ENCODE data around the gene JUP. TPM values are rescaled to one million over a fixed set of nuclear protein-coding genes. Genes with fewer than 3 reads are reported as not detected.

JUP gene
- total and polyA plus RNA-seq, 9 donors, result 7.0 to 153 (median 52.6) TPM

DNA sequence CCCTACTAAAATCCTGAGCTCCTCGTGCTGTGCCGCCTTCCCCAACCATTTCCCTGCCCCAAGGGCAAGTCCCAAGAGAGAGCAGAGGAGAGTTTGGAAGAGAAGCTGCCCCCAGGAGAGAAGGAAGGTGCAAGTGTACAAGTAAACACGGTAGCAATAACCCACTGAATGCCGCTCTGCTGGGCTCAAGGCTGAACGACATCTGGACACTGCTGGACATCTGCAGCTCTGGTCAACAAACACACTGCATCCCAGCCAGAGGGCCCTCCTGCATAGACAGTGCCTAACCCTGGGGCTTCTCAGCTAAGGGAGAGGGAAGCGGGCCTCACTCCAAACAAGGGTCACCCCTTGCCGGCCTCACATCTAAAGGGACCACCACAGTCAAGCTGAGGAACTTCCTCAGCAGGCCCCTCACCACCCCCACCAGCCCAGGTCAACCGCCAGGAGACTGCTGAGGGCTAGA, 12.7 kb downstream of the JUP start:
- 27 to 37% (median 34%) methylated on average over 8 of the region's 8 CpGs for WGBS, 3 donors
- H3K4me3 ChIP-seq, result no peak overlapping the region

GRCh38 chr17:41773190-41773588, 13.3 kb downstream of the JUP start:
- intact Hi-C loops (cut with DNase I), result no loop called here
- WGBS, 3 donors, result 5 to 19% (median 10%) methylated on average over 12 of the region's 12 CpGs
- H3K4me1 ChIP-seq (ENCODE audit: insufficient read depth), result peaks cover 12% of the 10 kb centered on the region
- no peak overlapping the region for H3K4me3 ChIP-seq
- H3K9me3 ChIP-seq, result no peaks in the 10 kb centered on the region
- DNase-seq, result peak; percentile 70 to 77 (median 71)
- H3K27me3 ChIP-seq, result no peaks in the 10 kb centered on the region
- H3K27ac ChIP-seq, result no peak overlapping the region
- TF ChIP-seq POLR2A (IDR thresholded peaks at IDR 0.05), result no peak
- no peak for TF ChIP-seq CTCF (IDR thresholded peaks at IDR 0.05)
- no peak for TF ChIP-seq EP300 (IDR thresholded peaks at IDR 0.05)
- H3K36me3 ChIP-seq, result no peaks in the 10 kb centered on the region

More for the DNA sequence above, 12.7 kb downstream of the JUP start:
- Histone ChIP-seq H3K27ac (no peak overlapping the region), H3K27me3 (no peaks in the 10 kb centered on the region), H3K36me3 (no peaks in the 10 kb centered on the region), H3K9me3 (no peaks in the 10 kb centered on the region), H3K4me1 (ENCODE audit: insufficient read depth) (peaks cover 15% of the 10 kb centered on the region)
- peak in 1 of 5 donors; percentile 31 for DNase-seq
- no peak for TF ChIP-seq POLR2A (IDR thresholded peaks at IDR 0.05)
- TF ChIP-seq EP300 (IDR thresholded peaks at IDR 0.05), result no peak
- no peak for TF ChIP-seq CTCF (IDR thresholded peaks at IDR 0.05)
- intact Hi-C loops (cut with DNase I), result no loop called here

DNA sequence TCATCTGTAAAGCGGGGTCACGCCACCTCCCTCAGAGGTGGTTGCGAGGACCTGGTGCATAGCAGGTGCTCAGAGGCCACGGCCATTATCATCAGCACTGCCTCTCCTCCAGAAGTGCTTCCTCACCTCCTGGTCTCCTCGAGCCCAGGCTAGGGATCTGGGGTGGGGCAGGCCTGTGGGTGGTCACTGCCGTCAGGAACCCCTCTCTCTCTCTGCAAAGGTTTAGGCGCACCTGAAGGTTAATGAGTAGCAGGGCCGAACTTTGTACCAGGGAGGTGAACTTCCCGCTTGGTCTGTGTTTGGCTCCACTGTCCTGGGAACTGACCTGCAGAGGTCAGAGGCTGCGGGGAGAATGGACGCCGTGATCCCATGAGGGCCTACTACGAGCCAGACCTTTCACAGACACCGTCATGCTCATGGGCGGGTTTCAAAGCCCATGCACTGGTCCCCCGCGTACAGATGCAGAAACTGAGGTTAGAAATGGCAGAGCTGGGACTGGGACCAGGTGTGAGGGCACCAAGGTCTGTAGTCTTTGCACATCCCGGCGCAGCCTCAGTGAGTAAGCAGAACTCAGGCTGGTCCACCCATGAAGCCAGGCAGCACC, 13.8 kb downstream of the JUP start:
- TF ChIP-seq CTCF (IDR thresholded peaks at IDR 0.05), result no peak
- no peak for TF ChIP-seq POLR2A (IDR thresholded peaks at IDR 0.05)
- no peak for TF ChIP-seq EP300 (IDR thresholded peaks at IDR 0.05)
- H3K27ac ChIP-seq, result no peak overlapping the region
- no peaks in the 10 kb centered on the region for H3K36me3 ChIP-seq
- no peaks in the 10 kb centered on the region for H3K9me3 ChIP-seq
- intact Hi-C loops (cut with DNase I), result no loop called here
- peak in 1 of 5 donors; percentile 25 for DNase-seq
- no peaks in the 10 kb centered on the region for H3K27me3 ChIP-seq
- no peak overlapping the region for H3K4me3 ChIP-seq
- peaks cover 10% of the 10 kb centered on the region for H3K4me1 ChIP-seq (ENCODE audit: insufficient read depth)
- 80 to 92% (median 87%) methylated on average over 19 of the region's 19 CpGs for WGBS, 3 donors

DNA sequence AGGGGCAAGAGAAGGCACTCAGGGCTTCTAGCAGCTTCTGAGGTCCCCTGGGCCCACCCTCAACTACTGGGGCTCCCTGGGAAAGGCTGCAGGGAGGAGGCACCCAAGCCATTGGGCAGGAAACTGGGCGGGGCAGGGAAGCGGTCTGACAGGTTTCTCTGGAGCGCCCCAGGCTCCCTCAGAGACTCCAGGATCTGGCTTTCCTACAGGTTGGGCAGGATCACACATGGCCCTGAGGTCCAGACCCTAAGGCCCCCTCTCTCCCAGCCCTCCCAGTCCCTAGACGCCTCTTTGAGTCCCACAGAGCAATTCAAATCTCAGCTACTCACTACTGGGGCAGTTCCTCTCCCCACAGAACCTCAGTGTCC, 14.3 kb downstream of the JUP start:
- Histone ChIP-seq H3K4me1 (ENCODE audit: insufficient read depth) (peaks cover 7% of the 10 kb centered on the region), H3K4me3 (no peak overlapping the region), H3K27ac (no peak overlapping the region), H3K36me3 (no peaks in the 10 kb centered on the region), H3K9me3 (no peaks in the 10 kb centered on the region), H3K27me3 (no peaks in the 10 kb centered on the region)
- intact Hi-C loops (cut with DNase I), result no loop called here
- peak in 1 of 5 donors; percentile 31 for DNase-seq
- WGBS, 3 donors, result 90 to 98% (median 96%) methylated on average over 4 of the region's 4 CpGs
- TF ChIP-seq POLR2A (IDR thresholded peaks at IDR 0.05) (no peak), EP300 (IDR thresholded peaks at IDR 0.05) (no peak), CTCF (IDR thresholded peaks at IDR 0.05) (no peak)
